ENCODE measurements around the gene GLRA1.

GRCh38 chr5:151855701-151856100 lies 69.0 kb downstream of the GLRA1 start:
- TF ChIP-seq GATA2 (IDR thresholded peaks at IDR 0.05; ENCODE audit: low read depth, low read length) (no peak), GATA3 (IDR thresholded peaks at IDR 0.05; ENCODE audit: low read depth, low read length) (no peak)
